GM23338 (cell line): ENCODE data around the gene ZMYND8. TPM values are rescaled to one million over a fixed set of nuclear protein-coding genes. Genes with fewer than 3 reads are reported as not detected.
A peak's percentile ranks its signal among the peaks of the same experiment; 100 is the strongest.

Experiments used
- ATAC-seq: fragments of 200-7000 bp; cut with Tn5 transposase; 3 replicates; pipeline ENCODE4 v1.9.1; 2020
- DNase-seq: peaks from one replicate; pipeline ENCODE4 v3.0.0-alpha.2; 2015; ENCODE audit warnings: low spot score
- H2AFZ ChIP-seq: fragments of 200-600 bp; sonication (generic); 2 replicates; pipeline ENCODE4 v1.8.0; 2016; ENCODE audit warnings: antibody characterized with exemption, mild to moderate bottlenecking, moderate library complexity
- H3F3A ChIP-seq: fragments of 200-600 bp; sonication (generic); replicated peaks from 2 replicates; pipeline ENCODE4 v1.8.0; 2017; ENCODE audit warnings: antibody characterized with exemption, mixed run types, low read depth
- H3K27ac ChIP-seq: fragments of 200-600 bp; sonication (generic); 2 replicates; pipeline ENCODE4 v1.6.1; 2016; ENCODE audit warnings: low read depth
- H3K27me3 ChIP-seq: fragments of 200-600 bp; sonication (generic); 2 replicates; pipeline ENCODE4 v1.8.0; 2016; ENCODE audit warnings: mild to moderate bottlenecking, mixed run types, moderate library complexity; ENCODE audit not compliant: insufficient read depth
- H3K36me3 ChIP-seq: fragments of 200-600 bp; sonication (generic); 2 replicates; pipeline ENCODE4 v1.8.0; 2016; ENCODE audit warnings: mild to moderate bottlenecking; ENCODE audit not compliant: insufficient read depth
- H3K4me1 ChIP-seq: fragments of 200-600 bp; sonication (generic); 2 replicates; pipeline ENCODE4 v1.8.0; 2016; ENCODE audit warnings: mild to moderate bottlenecking, moderate library complexity; ENCODE audit not compliant: insufficient read depth
- H3K4me2 ChIP-seq: fragments of 200-600 bp; sonication (generic); 2 replicates; pipeline ENCODE4 v1.7.1; 2017; ENCODE audit warnings: mixed run types
- H3K4me3 ChIP-seq: fragments of 200-600 bp; sonication (generic); 2 replicates; pipeline ENCODE4 v1.6.1; 2016; ENCODE audit warnings: mixed run types
- H3K79me2 ChIP-seq: fragments of 200-600 bp; sonication (generic); replicated peaks from 2 replicates; pipeline ENCODE4 v1.8.0; 2017; ENCODE audit warnings: mild to moderate bottlenecking; ENCODE audit not compliant: insufficient read depth
- H3K9me2 ChIP-seq: fragments of 200-600 bp; sonication (generic); 2 replicates; pipeline ENCODE4 v1.8.0; 2017; ENCODE audit not compliant: insufficient read depth
- H4K20me1 ChIP-seq: fragments of 200-600 bp; sonication (generic); replicated peaks from 2 replicates; pipeline ENCODE4 v1.8.0; 2017; ENCODE audit warnings: mild to moderate bottlenecking; ENCODE audit not compliant: insufficient read depth
- H3K27ac Mint-ChIP-seq: 2 replicates; pipeline ENCODE4 v1.8.0; 2020; ENCODE audit warnings: inconsistent platforms, mild to moderate bottlenecking, moderate library complexity, mixed read lengths
- H3K27me3 Mint-ChIP-seq: 3 replicates; pipeline ENCODE4 v1.8.0; 2022; ENCODE audit warnings: low read depth, mild to moderate bottlenecking, moderate library complexity, mixed read lengths, inconsistent platforms; ENCODE audit not compliant: insufficient read depth, poor library complexity
- H3K36me3 Mint-ChIP-seq: 3 replicates; pipeline ENCODE4 v1.8.0; 2021; ENCODE audit warnings: low read depth, mild to moderate bottlenecking, inconsistent platforms, moderate library complexity, mixed read lengths
- H3K4me1 Mint-ChIP-seq: 3 replicates; pipeline ENCODE4 v1.8.0; 2020; ENCODE audit warnings: mild to moderate bottlenecking, inconsistent platforms, mixed read lengths
- H3K4me3 Mint-ChIP-seq: 3 replicates; pipeline ENCODE4 v1.8.0; 2021; ENCODE audit warnings: moderate library complexity, mild to moderate bottlenecking, inconsistent platforms, mixed read lengths
- H3K9me3 Mint-ChIP-seq: 3 replicates; pipeline ENCODE4 v1.8.0; 2020; ENCODE audit warnings: moderate library complexity, mild to moderate bottlenecking, inconsistent platforms, mixed read lengths
- CREB1 ChIP-seq: fragments of 250-450 bp; sonication (Bioruptor Pico); IDR thresholded peaks from 2 replicates; pipeline ENCODE4 v1.5.0; 2020; ENCODE audit warnings: low read depth, mild to moderate bottlenecking, moderate library complexity
- EZH2 ChIP-seq: fragments of 200-600 bp; sonication (generic); IDR thresholded peaks from one replicate; pipeline ENCODE4 v1.8.0; 2017; ENCODE audit warnings: antibody characterized with exemption, mild to moderate bottlenecking, low read depth; ENCODE audit not compliant: unreplicated experiment
- EZH2phosphoT487 ChIP-seq: fragments of 200-600 bp; sonication (generic); IDR thresholded peaks from one replicate; pipeline ENCODE4 v1.8.1; 2018; ENCODE audit warnings: antibody characterized with exemption; ENCODE audit not compliant: unreplicated experiment
- JUNB ChIP-seq: IDR thresholded peaks from one replicate; pipeline ENCODE4 v1.6.1; 2016; ENCODE audit warnings: antibody characterized with exemption; ENCODE audit not compliant: unreplicated experiment
- POLR2AphosphoS5 ChIP-seq: IDR thresholded peaks from 2 replicates; pipeline ENCODE4 v1.6.1; 2016; ENCODE audit warnings: antibody characterized with exemption, low read depth
- ZNF114 ChIP-seq: fragments of 250-450 bp; sonication (Bioruptor Pico); IDR thresholded peaks from 2 replicates; pipeline ENCODE4 v1.5.0; 2020; ENCODE audit warnings: mild to moderate bottlenecking, moderate library complexity
- polyA plus RNA-seq: library from polyadenylated mRNA; unstranded; fragments of >200 nt; fragmentation: Nextera tagmentation; extraction: Ambion mirVana; gene quantifications from 2 replicates; pipeline ENCODE4 v1.2.1, GENCODE V29; 2016
- total RNA-seq: library from RNA; depleted of rRNA; stranded (reverse); fragments of >200 nt; shearing (Covaris generic); gene quantifications from 2 replicates; pipeline ENCODE4 v1.2.3, GENCODE V29; 2014
- TF ChIP-seq, protein P1 (sequence below): IDR thresholded peaks from one replicate; pipeline ENCODE4 v1.6.1; 2018; ENCODE audit warnings: antibody characterized with exemption; ENCODE audit not compliant: unreplicated experiment
- TF ChIP-seq, protein P2 (sequence below), 2 experiments: fragments of 200-600 bp in 1 of 2; sonication (generic) in 1 of 2; conservative IDR thresholded peaks; 2 replicates each; pipeline versions ENCODE4 v1.5.1 to v1.6.1; 2016 to 2017; ENCODE audit warnings: antibody characterized with exemption in 2 of 2, low read depth in 2 of 2, mild to moderate bottlenecking in 2 of 2, moderate library complexity in 1 of 2
- TF ChIP-seq, protein P3 (sequence below): fragments of 250-450 bp; sonication (Bioruptor Pico); IDR thresholded peaks from 2 replicates; pipeline ENCODE4 v1.5.0; 2020; ENCODE audit warnings: mild to moderate bottlenecking, moderate library complexity

ZMYND8 gene
- total and polyA plus RNA-seq, 2 experiments from 2014 or later = 70.9 to 128 TPM

DNA sequence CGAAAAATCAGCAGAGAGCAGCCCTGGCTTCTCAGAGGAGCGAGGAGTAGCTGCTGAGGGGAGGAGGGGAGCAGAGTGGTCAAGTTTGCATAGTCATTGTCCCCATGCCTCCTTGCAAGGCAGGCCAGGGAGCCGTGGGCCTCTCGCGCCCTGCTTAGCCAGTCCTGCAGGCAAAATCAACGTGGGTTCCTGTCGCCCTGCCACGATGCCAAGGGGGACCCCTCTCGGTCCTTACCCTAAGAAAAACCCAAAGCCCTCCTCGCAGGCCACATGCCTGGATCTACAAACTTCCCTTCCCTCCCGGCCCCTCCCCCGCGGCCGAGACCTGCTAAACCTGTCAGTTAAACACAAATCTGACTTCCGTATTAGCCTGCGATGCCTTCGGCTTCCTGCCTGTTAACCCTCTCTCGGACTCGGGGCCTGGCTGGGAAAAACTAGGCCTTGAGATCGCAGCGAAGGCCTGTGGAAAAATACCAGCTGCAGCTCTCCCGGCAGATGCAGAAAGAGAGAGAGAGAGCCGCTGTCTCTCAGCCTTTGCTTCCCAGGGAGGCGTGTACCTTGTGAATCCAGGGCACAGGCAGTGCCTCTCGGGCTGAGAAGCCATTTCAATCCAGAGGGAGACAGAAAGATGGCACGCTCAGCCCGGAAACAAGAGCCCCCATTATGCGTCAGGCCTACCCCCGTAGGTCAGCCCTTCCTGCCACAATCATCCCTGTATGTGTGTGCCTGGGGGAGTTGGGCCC is 968 bp upstream of the ZMYND8 start:
- H3K4me3 Mint-ChIP-seq = peak overlapping the region; percentile 65
- H3K4me1 Mint-ChIP-seq = peaks cover 58% of the 10 kb centered on the region
- Histone ChIP-seq H3K36me3 (no peaks in the 10 kb centered on the region), H3F3A (peaks cover 21% of the 10 kb centered on the region), H2AFZ (no peak overlapping the region), H3K4me1 (peaks cover 93% of the 10 kb centered on the region), H3K4me3 (peak overlapping the region; percentile 24; the same call in 1 of the 2 replicates), H3K9me2 (no peaks in the 10 kb centered on the region), H3K27ac (peak overlapping the region; percentile 97), H4K20me1 (no peaks in the 10 kb centered on the region), H3K79me2 (peaks cover 96% of the 10 kb centered on the region), H3K4me2 (peak overlapping the region; percentile 67), H3K27me3 (no peaks in the 10 kb centered on the region)
- no peak overlapping the region; the same call in 1 of the 2 replicates for H3K27ac Mint-ChIP-seq
- no peak for TF ChIP-seq EZH2
- TF ChIP-seq CREB1 (CRISPR knock-in tag) = no peak
- TF ChIP-seq POLR2AphosphoS5 = peak; percentile 25; the same call in 1 of the 2 replicates
- DNase-seq (peak; percentile 93), ATAC-seq (peak; percentile 19)
- peaks cover 29% of the 10 kb centered on the region for H3K27me3 Mint-ChIP-seq
- H3K9me3 Mint-ChIP-seq = no peaks in the 10 kb centered on the region; the same call in 2 of the 3 replicates
- peaks cover 66% of the 10 kb centered on the region for H3K36me3 Mint-ChIP-seq

DNA sequence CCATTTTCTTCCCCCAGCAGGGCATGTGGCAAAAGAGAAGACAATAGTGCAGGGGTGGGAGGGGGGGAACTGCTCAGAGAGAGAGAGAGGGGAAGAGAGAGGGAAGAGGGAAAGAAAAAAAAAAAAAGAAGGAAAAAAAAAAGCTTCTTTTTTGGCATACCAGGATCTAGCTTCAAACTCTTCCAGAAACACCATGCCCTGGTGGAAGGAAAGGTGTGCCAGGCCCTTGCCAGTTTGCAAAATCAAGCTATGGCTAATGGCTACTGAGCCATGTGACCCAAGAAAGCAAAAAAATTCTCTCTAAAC is 326 bp downstream of the ZMYND8 start:
- no peak overlapping the region; the same call in 1 of the 2 replicates for H3K27ac Mint-ChIP-seq
- TF ChIP-seq, protein P1, sequence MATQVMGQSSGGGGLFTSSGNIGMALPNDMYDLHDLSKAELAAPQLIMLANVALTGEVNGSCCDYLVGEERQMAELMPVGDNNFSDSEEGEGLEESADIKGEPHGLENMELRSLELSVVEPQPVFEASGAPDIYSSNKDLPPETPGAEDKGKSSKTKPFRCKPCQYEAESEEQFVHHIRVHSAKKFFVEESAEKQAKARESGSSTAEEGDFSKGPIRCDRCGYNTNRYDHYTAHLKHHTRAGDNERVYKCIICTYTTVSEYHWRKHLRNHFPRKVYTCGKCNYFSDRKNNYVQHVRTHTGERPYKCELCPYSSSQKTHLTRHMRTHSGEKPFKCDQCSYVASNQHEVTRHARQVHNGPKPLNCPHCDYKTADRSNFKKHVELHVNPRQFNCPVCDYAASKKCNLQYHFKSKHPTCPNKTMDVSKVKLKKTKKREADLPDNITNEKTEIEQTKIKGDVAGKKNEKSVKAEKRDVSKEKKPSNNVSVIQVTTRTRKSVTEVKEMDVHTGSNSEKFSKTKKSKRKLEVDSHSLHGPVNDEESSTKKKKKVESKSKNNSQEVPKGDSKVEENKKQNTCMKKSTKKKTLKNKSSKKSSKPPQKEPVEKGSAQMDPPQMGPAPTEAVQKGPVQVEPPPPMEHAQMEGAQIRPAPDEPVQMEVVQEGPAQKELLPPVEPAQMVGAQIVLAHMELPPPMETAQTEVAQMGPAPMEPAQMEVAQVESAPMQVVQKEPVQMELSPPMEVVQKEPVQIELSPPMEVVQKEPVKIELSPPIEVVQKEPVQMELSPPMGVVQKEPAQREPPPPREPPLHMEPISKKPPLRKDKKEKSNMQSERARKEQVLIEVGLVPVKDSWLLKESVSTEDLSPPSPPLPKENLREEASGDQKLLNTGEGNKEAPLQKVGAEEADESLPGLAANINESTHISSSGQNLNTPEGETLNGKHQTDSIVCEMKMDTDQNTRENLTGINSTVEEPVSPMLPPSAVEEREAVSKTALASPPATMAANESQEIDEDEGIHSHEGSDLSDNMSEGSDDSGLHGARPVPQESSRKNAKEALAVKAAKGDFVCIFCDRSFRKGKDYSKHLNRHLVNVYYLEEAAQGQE = no peak
- TF ChIP-seq EZH2phosphoT487 = no peak
- TF ChIP-seq EZH2 = no peak
- no peak for TF ChIP-seq ZNF114 (CRISPR knock-in tag)
- no peak for TF ChIP-seq POLR2AphosphoS5
- TF ChIP-seq, protein P2, sequence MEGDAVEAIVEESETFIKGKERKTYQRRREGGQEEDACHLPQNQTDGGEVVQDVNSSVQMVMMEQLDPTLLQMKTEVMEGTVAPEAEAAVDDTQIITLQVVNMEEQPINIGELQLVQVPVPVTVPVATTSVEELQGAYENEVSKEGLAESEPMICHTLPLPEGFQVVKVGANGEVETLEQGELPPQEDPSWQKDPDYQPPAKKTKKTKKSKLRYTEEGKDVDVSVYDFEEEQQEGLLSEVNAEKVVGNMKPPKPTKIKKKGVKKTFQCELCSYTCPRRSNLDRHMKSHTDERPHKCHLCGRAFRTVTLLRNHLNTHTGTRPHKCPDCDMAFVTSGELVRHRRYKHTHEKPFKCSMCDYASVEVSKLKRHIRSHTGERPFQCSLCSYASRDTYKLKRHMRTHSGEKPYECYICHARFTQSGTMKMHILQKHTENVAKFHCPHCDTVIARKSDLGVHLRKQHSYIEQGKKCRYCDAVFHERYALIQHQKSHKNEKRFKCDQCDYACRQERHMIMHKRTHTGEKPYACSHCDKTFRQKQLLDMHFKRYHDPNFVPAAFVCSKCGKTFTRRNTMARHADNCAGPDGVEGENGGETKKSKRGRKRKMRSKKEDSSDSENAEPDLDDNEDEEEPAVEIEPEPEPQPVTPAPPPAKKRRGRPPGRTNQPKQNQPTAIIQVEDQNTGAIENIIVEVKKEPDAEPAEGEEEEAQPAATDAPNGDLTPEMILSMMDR (conservative IDR thresholded peaks at IDR 0.05; ENCODE audit: low read depth in 2 of 2) = no peak
- TF ChIP-seq, protein P3, sequence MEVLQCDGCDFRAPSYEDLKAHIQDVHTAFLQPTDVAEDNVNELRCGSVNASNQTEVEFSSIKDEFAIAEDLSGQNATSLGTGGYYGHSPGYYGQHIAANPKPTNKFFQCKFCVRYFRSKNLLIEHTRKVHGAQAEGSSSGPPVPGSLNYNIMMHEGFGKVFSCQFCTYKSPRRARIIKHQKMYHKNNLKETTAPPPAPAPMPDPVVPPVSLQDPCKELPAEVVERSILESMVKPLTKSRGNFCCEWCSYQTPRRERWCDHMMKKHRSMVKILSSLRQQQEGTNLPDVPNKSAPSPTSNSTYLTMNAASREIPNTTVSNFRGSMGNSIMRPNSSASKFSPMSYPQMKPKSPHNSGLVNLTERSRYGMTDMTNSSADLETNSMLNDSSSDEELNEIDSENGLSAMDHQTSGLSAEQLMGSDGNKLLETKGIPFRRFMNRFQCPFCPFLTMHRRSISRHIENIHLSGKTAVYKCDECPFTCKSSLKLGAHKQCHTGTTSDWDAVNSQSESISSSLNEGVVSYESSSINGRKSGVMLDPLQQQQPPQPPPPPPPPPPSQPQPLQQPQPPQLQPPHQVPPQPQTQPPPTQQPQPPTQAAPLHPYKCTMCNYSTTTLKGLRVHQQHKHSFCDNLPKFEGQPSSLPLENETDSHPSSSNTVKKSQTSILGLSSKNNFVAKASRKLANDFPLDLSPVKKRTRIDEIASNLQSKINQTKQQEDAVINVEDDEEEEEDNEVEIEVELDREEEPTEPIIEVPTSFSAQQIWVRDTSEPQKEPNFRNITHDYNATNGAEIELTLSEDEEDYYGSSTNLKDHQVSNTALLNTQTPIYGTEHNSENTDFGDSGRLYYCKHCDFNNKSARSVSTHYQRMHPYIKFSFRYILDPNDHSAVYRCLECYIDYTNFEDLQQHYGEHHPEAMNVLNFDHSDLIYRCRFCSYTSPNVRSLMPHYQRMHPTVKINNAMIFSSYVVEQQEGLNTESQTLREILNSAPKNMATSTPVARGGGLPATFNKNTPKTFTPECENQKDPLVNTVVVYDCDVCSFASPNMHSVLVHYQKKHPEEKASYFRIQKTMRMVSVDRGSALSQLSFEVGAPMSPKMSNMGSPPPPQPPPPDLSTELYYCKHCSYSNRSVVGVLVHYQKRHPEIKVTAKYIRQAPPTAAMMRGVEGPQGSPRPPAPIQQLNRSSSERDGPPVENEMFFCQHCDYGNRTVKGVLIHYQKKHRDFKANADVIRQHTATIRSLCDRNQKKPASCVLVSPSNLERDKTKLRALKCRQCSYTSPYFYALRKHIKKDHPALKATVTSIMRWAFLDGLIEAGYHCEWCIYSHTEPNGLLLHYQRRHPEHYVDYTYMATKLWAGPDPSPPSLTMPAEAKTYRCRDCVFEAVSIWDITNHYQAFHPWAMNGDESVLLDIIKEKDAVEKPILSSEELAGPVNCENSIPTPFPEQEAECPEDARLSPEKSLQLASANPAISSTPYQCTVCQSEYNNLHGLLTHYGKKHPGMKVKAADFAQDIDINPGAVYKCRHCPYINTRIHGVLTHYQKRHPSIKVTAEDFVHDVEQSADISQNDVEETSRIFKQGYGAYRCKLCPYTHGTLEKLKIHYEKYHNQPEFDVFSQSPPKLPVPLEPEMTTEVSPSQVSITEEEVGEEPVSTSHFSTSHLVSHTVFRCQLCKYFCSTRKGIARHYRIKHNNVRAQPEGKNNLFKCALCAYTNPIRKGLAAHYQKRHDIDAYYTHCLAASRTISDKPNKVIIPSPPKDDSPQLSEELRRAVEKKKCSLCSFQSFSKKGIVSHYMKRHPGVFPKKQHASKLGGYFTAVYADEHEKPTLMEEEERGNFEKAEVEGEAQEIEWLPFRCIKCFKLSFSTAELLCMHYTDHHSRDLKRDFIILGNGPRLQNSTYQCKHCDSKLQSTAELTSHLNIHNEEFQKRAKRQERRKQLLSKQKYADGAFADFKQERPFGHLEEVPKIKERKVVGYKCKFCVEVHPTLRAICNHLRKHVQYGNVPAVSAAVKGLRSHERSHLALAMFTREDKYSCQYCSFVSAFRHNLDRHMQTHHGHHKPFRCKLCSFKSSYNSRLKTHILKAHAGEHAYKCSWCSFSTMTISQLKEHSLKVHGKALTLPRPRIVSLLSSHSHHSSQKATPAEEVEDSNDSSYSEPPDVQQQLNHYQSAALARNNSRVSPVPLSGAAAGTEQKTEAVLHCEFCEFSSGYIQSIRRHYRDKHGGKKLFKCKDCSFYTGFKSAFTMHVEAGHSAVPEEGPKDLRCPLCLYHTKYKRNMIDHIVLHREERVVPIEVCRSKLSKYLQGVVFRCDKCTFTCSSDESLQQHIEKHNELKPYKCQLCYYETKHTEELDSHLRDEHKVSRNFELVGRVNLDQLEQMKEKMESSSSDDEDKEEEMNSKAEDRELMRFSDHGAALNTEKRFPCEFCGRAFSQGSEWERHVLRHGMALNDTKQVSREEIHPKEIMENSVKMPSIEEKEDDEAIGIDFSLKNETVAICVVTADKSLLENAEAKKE (CRISPR knock-in tag) = no peak
- no peak for TF ChIP-seq CREB1 (CRISPR knock-in tag)
- no peak for TF ChIP-seq JUNB

More for the DNA sequence above, 326 bp downstream of the ZMYND8 start:
- ATAC-seq (no peak), DNase-seq (no peak)
- Histone ChIP-seq H2AFZ (no peak overlapping the region), H3K36me3 (no peaks in the 10 kb centered on the region), H4K20me1 (no peaks in the 10 kb centered on the region), H3K27me3 (no peaks in the 10 kb centered on the region), H3K4me3 (no peak overlapping the region), H3K4me2 (0 out of 2 replicates have a peak overlapping the region, but pooled peaks have one; percentile 13), H3K79me2 (peaks cover 96% of the 10 kb centered on the region), H3K9me2 (no peaks in the 10 kb centered on the region), H3F3A (peaks cover 14% of the 10 kb centered on the region), H3K27ac (peak overlapping the region; percentile 98), H3K4me1 (peaks cover 92% of the 10 kb centered on the region)
- H3K36me3 Mint-ChIP-seq = peaks cover 62% of the 10 kb centered on the region
- H3K4me3 Mint-ChIP-seq = peak overlapping the region; percentile 68
- no peaks in the 10 kb centered on the region; the same call in 2 of the 3 replicates for H3K9me3 Mint-ChIP-seq
- H3K27me3 Mint-ChIP-seq = peaks cover 34% of the 10 kb centered on the region
- peaks cover 49% of the 10 kb centered on the region; the same call in 2 of the 3 replicates for H3K4me1 Mint-ChIP-seq
